Vagina (tissue), 2 donors: Measurements from ENCODE around the gene FGFBP1.

Source experiments
- POLR2AphosphoS5 ChIP-seq, 2 donors: sonication (generic); formaldehyde crosslinking; IDR thresholded peaks; one replicate each; pipeline ENCODE4 v1.9.0; 2017; ENCODE audit warnings: antibody characterized with exemption in 2 of 2, mild to moderate bottlenecking in 2 of 2, low read depth in 1 of 2; ENCODE audit not compliant: insufficient read depth in 1 of 2
- TF ChIP-seq, protein P1 (sequence below), 3 experiments: fragments of 450-650 bp in 2 of 3; fragments of 200-600 bp in 1 of 3; sonication (generic) in 1 of 3; IDR thresholded peaks; one replicate each; pipeline ENCODE4 v1.5.1; 2017 to 2019; ENCODE audit warnings: antibody characterized with exemption in 3 of 3, mild to moderate bottlenecking in 2 of 3, moderate library complexity in 2 of 3

DNA sequence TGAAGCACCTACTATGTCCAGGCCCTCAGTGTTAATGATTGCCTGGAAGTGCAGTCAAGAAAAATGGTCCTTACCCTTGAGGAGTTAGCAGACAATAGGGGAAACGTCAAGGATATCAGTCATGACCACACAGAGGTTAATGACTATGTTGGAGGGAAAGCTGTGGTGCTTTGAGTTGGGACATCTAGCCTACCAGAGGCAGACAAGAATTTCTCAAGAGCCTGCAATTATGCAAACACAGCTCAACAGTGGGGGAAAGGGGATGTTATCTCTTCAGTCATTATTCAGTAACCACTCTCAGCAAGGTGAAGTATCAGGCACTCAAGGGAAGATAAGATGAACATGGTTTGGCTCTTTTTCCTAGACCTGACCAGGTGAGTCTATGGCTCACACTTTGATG, 7.0 kb upstream of the FGFBP1 start:
- TF ChIP-seq, protein P1, sequence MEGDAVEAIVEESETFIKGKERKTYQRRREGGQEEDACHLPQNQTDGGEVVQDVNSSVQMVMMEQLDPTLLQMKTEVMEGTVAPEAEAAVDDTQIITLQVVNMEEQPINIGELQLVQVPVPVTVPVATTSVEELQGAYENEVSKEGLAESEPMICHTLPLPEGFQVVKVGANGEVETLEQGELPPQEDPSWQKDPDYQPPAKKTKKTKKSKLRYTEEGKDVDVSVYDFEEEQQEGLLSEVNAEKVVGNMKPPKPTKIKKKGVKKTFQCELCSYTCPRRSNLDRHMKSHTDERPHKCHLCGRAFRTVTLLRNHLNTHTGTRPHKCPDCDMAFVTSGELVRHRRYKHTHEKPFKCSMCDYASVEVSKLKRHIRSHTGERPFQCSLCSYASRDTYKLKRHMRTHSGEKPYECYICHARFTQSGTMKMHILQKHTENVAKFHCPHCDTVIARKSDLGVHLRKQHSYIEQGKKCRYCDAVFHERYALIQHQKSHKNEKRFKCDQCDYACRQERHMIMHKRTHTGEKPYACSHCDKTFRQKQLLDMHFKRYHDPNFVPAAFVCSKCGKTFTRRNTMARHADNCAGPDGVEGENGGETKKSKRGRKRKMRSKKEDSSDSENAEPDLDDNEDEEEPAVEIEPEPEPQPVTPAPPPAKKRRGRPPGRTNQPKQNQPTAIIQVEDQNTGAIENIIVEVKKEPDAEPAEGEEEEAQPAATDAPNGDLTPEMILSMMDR (IDR thresholded peaks at IDR 0.05) = no peak
- no peak for TF ChIP-seq POLR2AphosphoS5 (IDR thresholded peaks at IDR 0.05; ENCODE audit: insufficient read depth in 1 of 2, low read depth in 1 of 2)
